Trophoblast cell (in vitro differentiated cells and primary cell): Measurements from ENCODE around the gene LCN9.

ENCODE experiments used
- DNase-seq, 2 donors: peaks; one replicate each; pipeline ENCODE4 v3.0.0-alpha.2; 2016
- H2AFZ ChIP-seq: 2 replicates; pipeline ENCODE4 v1.6.1; 2013; ENCODE audit warnings: low read length, moderate library complexity, mild to moderate bottlenecking; ENCODE audit not compliant: insufficient read depth, poor library complexity
- H2AK5ac ChIP-seq: 2 replicates; pipeline ENCODE4 v1.6.1; 2013; ENCODE audit warnings: mild to moderate bottlenecking, low read length
- H2BK120ac ChIP-seq: 2 replicates; pipeline ENCODE4 v1.6.1; 2013; ENCODE audit warnings: low read length, mild to moderate bottlenecking, moderate library complexity; ENCODE audit not compliant: insufficient read depth, poor library complexity
- H2BK12ac ChIP-seq: 2 replicates; pipeline ENCODE4 v1.6.1; 2013; ENCODE audit warnings: mild to moderate bottlenecking, low read length, moderate library complexity
- H2BK5ac ChIP-seq: 2 replicates; pipeline ENCODE4 v1.6.1; 2013; ENCODE audit warnings: low read length, low read depth, moderate library complexity, mild to moderate bottlenecking; ENCODE audit not compliant: poor library complexity
- H3K14ac ChIP-seq: 2 replicates; pipeline ENCODE4 v1.6.1; 2013; ENCODE audit warnings: mild to moderate bottlenecking, low read length
- H3K18ac ChIP-seq: 2 replicates; pipeline ENCODE4 v1.6.1; 2013; ENCODE audit warnings: mild to moderate bottlenecking, low read length
- H3K23ac ChIP-seq: 2 replicates; pipeline ENCODE4 v1.6.1; 2013; ENCODE audit warnings: low read length
- H3K27ac ChIP-seq: 2 replicates; pipeline ENCODE4 v1.5.1; 2013; ENCODE audit warnings: low read depth, mild to moderate bottlenecking, inconsistent platforms, low read length, moderate library complexity
- H3K27me3 ChIP-seq: 2 replicates; pipeline ENCODE4 v1.6.1; 2013; ENCODE audit warnings: inconsistent platforms, mild to moderate bottlenecking, low read length, moderate library complexity; ENCODE audit not compliant: insufficient read depth
- H3K36me3 ChIP-seq, 2 experiments: 1 replicate in 1 of 2; 2 replicates in 1 of 2; pipeline ENCODE4 v1.6.1; 2013; ENCODE audit warnings: low read length in 2 of 2, mild to moderate bottlenecking in 2 of 2, moderate library complexity in 1 of 2; ENCODE audit not compliant: insufficient read depth in 2 of 2, control insufficient read depth in 1 of 2
- H3K4ac ChIP-seq: 2 replicates; pipeline ENCODE4 v1.6.1; 2013; ENCODE audit warnings: low read depth, mild to moderate bottlenecking, low read length, moderate library complexity
- H3K4me1 ChIP-seq, 2 experiments: 1 replicate in 1 of 2; 2 replicates in 1 of 2; pipeline ENCODE4 v1.6.1; 2013; ENCODE audit warnings: low read length in 2 of 2, mild to moderate bottlenecking in 2 of 2, moderate library complexity in 1 of 2; ENCODE audit not compliant: insufficient read depth in 2 of 2, control insufficient read depth in 1 of 2
- H3K4me2 ChIP-seq: 2 replicates; pipeline ENCODE4 v1.6.1; 2013; ENCODE audit warnings: inconsistent platforms, mild to moderate bottlenecking, low read length, moderate library complexity
- H3K4me3 ChIP-seq: 2 replicates; pipeline ENCODE4 v1.5.1; 2013; ENCODE audit warnings: mild to moderate bottlenecking, low read depth, low read length, inconsistent platforms
- H3K79me1 ChIP-seq: one replicate; pipeline ENCODE4 v1.6.1; 2013; ENCODE audit warnings: low read length
- H3K79me2 ChIP-seq: 2 replicates; pipeline ENCODE4 v1.6.1; 2013; ENCODE audit warnings: low read length, mild to moderate bottlenecking; ENCODE audit not compliant: control insufficient read depth, insufficient read depth, poor library complexity
- H3K9ac ChIP-seq: 2 replicates; pipeline ENCODE4 v1.6.1; 2013; ENCODE audit warnings: mild to moderate bottlenecking, low read length
- H3K9me3 ChIP-seq: 2 replicates; pipeline ENCODE4 v1.6.1; 2013; ENCODE audit warnings: low read depth, mild to moderate bottlenecking, control low read depth, inconsistent platforms, low read length; ENCODE audit not compliant: insufficient read depth
- H4K12ac ChIP-seq: 2 replicates; pipeline ENCODE4 v1.6.1; 2013; ENCODE audit warnings: low read depth, mild to moderate bottlenecking, low read length, moderate library complexity
- H4K8ac ChIP-seq: 2 replicates; pipeline ENCODE4 v1.6.1; 2013; ENCODE audit warnings: low read depth, mild to moderate bottlenecking, low read length, moderate library complexity
- H4K91ac ChIP-seq: one replicate; pipeline ENCODE4 v1.6.1; 2013; ENCODE audit warnings: low read depth, mild to moderate bottlenecking, low read length, moderate library complexity
- WGBS: extraction: QIAGEN DNeasy Blood & Tissue Kit; methylation state at CpG from one replicate; pipeline ENCODE4 v1.1.7; 2013; ENCODE audit warnings: missing lambda C conversion rate; ENCODE audit not compliant: insufficient read length, insufficient coverage; ENCODE audit errors: extremely low coverage; 5-methylcytosine and 5-hydroxymethylcytosine counted together

LCN9 gene

GRCh38 chr9:135684691-135685090, 21.6 kb downstream of the LCN9 start:
- Histone ChIP-seq H3K23ac (no peak overlapping the region), H3K9ac (no peak overlapping the region), H2BK120ac (no peak overlapping the region), H4K12ac (no peak overlapping the region), H3K79me2 (no peaks in the 10 kb centered on the region), H3K79me1 (no peaks in the 10 kb centered on the region), H3K4me3 (no peak overlapping the region), H3K4me2 (no peak overlapping the region), H3K27me3 (no peaks in the 10 kb centered on the region), H2AFZ (no peak overlapping the region), H2BK12ac (no peak overlapping the region), H3K9me3 (peaks cover 7% of the 10 kb centered on the region), H3K36me3 (no peaks in the 10 kb centered on the region), H2AK5ac (no peak overlapping the region), H3K18ac (no peak overlapping the region), H3K4me1 (no peaks in the 10 kb centered on the region), H4K91ac (no peak overlapping the region), H2BK5ac (no peak overlapping the region), H3K4ac (no peak overlapping the region), H4K8ac (no peak overlapping the region), H3K27ac (no peak overlapping the region), H3K14ac (no peak overlapping the region)
- no CpG with 5 or more reads among the region's 17 CpGs for WGBS
- DNase-seq = no peak

- H3K4me3 ChIP-seq = no peak overlapping the region
- no peaks in the 10 kb centered on the region for H3K27me3 ChIP-seq
- no peak overlapping the region for H4K12ac ChIP-seq
- H3K79me1 ChIP-seq = no peaks in the 10 kb centered on the region
- H3K9me3 ChIP-seq = peaks cover 11% of the 10 kb centered on the region
- no peaks in the 10 kb centered on the region for H3K36me3 ChIP-seq
- H3K18ac ChIP-seq = no peak overlapping the region
- no peak for DNase-seq
- no peak overlapping the region for H2AFZ ChIP-seq
- H3K4ac ChIP-seq = no peak overlapping the region
- no peak overlapping the region for H2BK12ac ChIP-seq
- no peak overlapping the region for H2AK5ac ChIP-seq
- no peak overlapping the region for H3K27ac ChIP-seq
- no peaks in the 10 kb centered on the region for H3K4me1 ChIP-seq
- no peaks in the 10 kb centered on the region for H3K79me2 ChIP-seq
- no peak overlapping the region for H3K14ac ChIP-seq
- no peak overlapping the region for H4K91ac ChIP-seq
- no peak overlapping the region for H2BK5ac ChIP-seq
- no peak overlapping the region for H2BK120ac ChIP-seq
- H4K8ac ChIP-seq = no peak overlapping the region
- no peak overlapping the region for H3K23ac ChIP-seq
- no CpG with 5 or more reads among the region's 15 CpGs for WGBS
- H3K9ac ChIP-seq = no peak overlapping the region
- H3K4me2 ChIP-seq = no peak overlapping the region
Observed at GRCh38 chr9:135687216-135687615, 24.1 kb downstream of the LCN9 start.

GRCh38 chr9:135689011-135689410, 25.9 kb downstream of the LCN9 start:
- Histone ChIP-seq H3K27me3 (no peaks in the 10 kb centered on the region), H4K8ac (no peak overlapping the region), H3K9ac (no peak overlapping the region), H3K9me3 (peaks cover 11% of the 10 kb centered on the region), H3K36me3 (no peaks in the 10 kb centered on the region), H4K12ac (no peak overlapping the region), H3K4me1 (no peaks in the 10 kb centered on the region), H4K91ac (no peak overlapping the region), H3K4me2 (no peak overlapping the region), H2BK12ac (no peak overlapping the region), H3K4me3 (no peak overlapping the region), H2BK120ac (no peak overlapping the region), H3K79me1 (no peaks in the 10 kb centered on the region), H3K27ac (no peak overlapping the region), H3K18ac (no peak overlapping the region), H2BK5ac (no peak overlapping the region), H3K23ac (no peak overlapping the region), H3K14ac (no peak overlapping the region), H2AK5ac (no peak overlapping the region), H2AFZ (no peak overlapping the region), H3K79me2 (no peaks in the 10 kb centered on the region), H3K4ac (no peak overlapping the region)
- DNase-seq = no peak
- no CpG with 5 or more reads among the region's 10 CpGs for WGBS

- H3K79me2 ChIP-seq = no peaks in the 10 kb centered on the region
- H2AFZ ChIP-seq = no peak overlapping the region
- no peak overlapping the region for H3K4ac ChIP-seq
- no peak overlapping the region for H3K9ac ChIP-seq
- H3K79me1 ChIP-seq = no peaks in the 10 kb centered on the region
- H3K4me3 ChIP-seq = peak overlapping the region; percentile 57
- no peaks in the 10 kb centered on the region for H3K36me3 ChIP-seq
- H2BK12ac ChIP-seq = no peak overlapping the region
- H4K12ac ChIP-seq = no peak overlapping the region
- WGBS = no CpG with 5 or more reads among the region's 19 CpGs
- no peak overlapping the region for H2AK5ac ChIP-seq
- no peak overlapping the region for H3K27ac ChIP-seq
- H2BK5ac ChIP-seq = no peak overlapping the region
- DNase-seq = no peak
- no peak overlapping the region for H3K14ac ChIP-seq
- H3K4me1 ChIP-seq = no peaks in the 10 kb centered on the region
- no peak overlapping the region for H4K91ac ChIP-seq
- no peak overlapping the region for H3K4me2 ChIP-seq
- no peak overlapping the region for H3K23ac ChIP-seq
- no peak overlapping the region for H4K8ac ChIP-seq
- no peaks in the 10 kb centered on the region for H3K27me3 ChIP-seq
- H3K9me3 ChIP-seq = peaks cover 11% of the 10 kb centered on the region
- H3K18ac ChIP-seq = no peak overlapping the region
- no peak overlapping the region for H2BK120ac ChIP-seq
Observed at GRCh38 chr9:135690836-135691570, 27.9 kb downstream of the LCN9 start.
